Small intestine (tissue), 7 donors: ENCODE measurements around the gene RORB. TPM values are rescaled to one million over a fixed set of nuclear protein-coding genes. Genes with fewer than 3 reads are reported as not detected.

ENCODE experiments used
- DNase-seq, 2 donors: peaks; one replicate each; pipeline versions ENCODE4 v3.0.0 to v3.0.0-alpha.2; 2013
- FAIRE-seq: peaks from 2 replicates; lab custom pipeline; 2012; peaks lifted over from hg19 to GRCh38; lab: Jason Lieb, UNC
- H3K27ac ChIP-seq, 3 donors: one replicate each; pipeline ENCODE4 v1.5.1; 2013; ENCODE audit warnings: low read length in 2 of 3, mild to moderate bottlenecking in 2 of 3, control low read depth in 1 of 3, inconsistent platforms in 1 of 3, low read depth in 1 of 3, moderate library complexity in 1 of 3
- H3K27me3 ChIP-seq, 3 donors: one replicate each; pipeline ENCODE4 v1.6.1; 2013; ENCODE audit warnings: low read length in 3 of 3, inconsistent platforms in 1 of 3; ENCODE audit not compliant: control insufficient read depth in 3 of 3, insufficient read depth in 3 of 3
- H3K36me3 ChIP-seq, 3 donors: one replicate each; pipeline ENCODE4 v1.6.1; 2013; ENCODE audit warnings: low read length in 3 of 3, inconsistent platforms in 1 of 3, low read depth in 1 of 3, mild to moderate bottlenecking in 1 of 3, moderate library complexity in 1 of 3; ENCODE audit not compliant: control insufficient read depth in 3 of 3, insufficient read depth in 2 of 3
- H3K4me1 ChIP-seq, 3 donors: one replicate each; pipeline ENCODE4 v1.6.1; 2013; ENCODE audit warnings: low read length in 2 of 3, inconsistent platforms in 1 of 3, low read depth in 1 of 3, mild to moderate bottlenecking in 1 of 3, moderate library complexity in 1 of 3; ENCODE audit not compliant: control insufficient read depth in 3 of 3, insufficient read depth in 2 of 3
- H3K4me3 ChIP-seq, 3 donors: one replicate each; pipeline ENCODE4 v1.5.1; 2013; ENCODE audit warnings: low read length in 3 of 3, control low read depth in 1 of 3, inconsistent platforms in 1 of 3, low read depth in 1 of 3, mild to moderate bottlenecking in 1 of 3, moderate library complexity in 1 of 3
- H3K9me3 ChIP-seq, 2 donors: one replicate each; pipeline ENCODE4 v1.6.1; 2013; ENCODE audit warnings: low read depth in 1 of 2, low read length in 1 of 2; ENCODE audit not compliant: control insufficient read depth in 2 of 2, insufficient read depth in 1 of 2
- WGBS, 3 donors: extraction: QIAGEN DNeasy Blood & Tissue Kit; methylation state at CpG; one replicate each; pipeline ENCODE4 v1.1.7; 2013; 5-methylcytosine and 5-hydroxymethylcytosine counted together
- polyA plus RNA-seq, 4 donors: library from polyadenylated mRNA; stranded (reverse) in 3 of 4; unstranded in 1 of 4; fragments of 200-250 nt in 3 of 4; fragments of 120-200 nt in 1 of 4; gene quantifications; one replicate each; pipeline versions ENCODE4 v1.2.1 to v1.2.3, GENCODE V29; 2013
- donor health status: healthy with polysubstance abuse.
- donor health status: control.
- donor health status: control.
- donor health status: Bipolar disorder and iron deficiency.
- donor health status: healthy.

The RORB gene
- polyA plus RNA-seq, 4 donors, result 0.01 to 0.27 (median 0.04) TPM; not detected in 1

GRCh38 chr9:74742191-74742790, 245.2 kb downstream of the RORB start:
- no peaks in the 10 kb centered on the region for H3K9me3 ChIP-seq
- H3K4me3 ChIP-seq, result no peak overlapping the region
- DNase-seq (no peak), FAIRE-seq (no peak)
- H3K27me3 ChIP-seq, result peaks cover 0 to 2% (median 0%) of the 10 kb centered on the region in 3 donors
- H3K36me3 ChIP-seq, result peaks cover 0 to 10% (median 6%) of the 10 kb centered on the region in 3 donors
- WGBS, 3 donors, result 86 to 97% (median 93%) methylated on average over 1 of the region's 1 CpG
- H3K27ac ChIP-seq, result no peak overlapping the region
- no peaks in the 10 kb centered on the region for H3K4me1 ChIP-seq
